Left lung (tissue), 10 donors: ENCODE data around the gene FYB1. TPM values are rescaled to one million over a fixed set of nuclear protein-coding genes. Genes with fewer than 3 reads are reported as not detected.

ENCODE experiments used
- ATAC-seq: fragments of 200-7000 bp; cut with Tn5 transposase; one replicate; pipeline ENCODE4 v1.9.1; 2020; ENCODE audit warnings: moderate library complexity
- DNase-seq, 4 donors: peaks; one replicate each; pipeline ENCODE4 v3.0.0-alpha.2; 2013 to 2020
- H3K27ac ChIP-seq, 2 donors: fragments of 200-600 bp; sonication (generic) in 1 of 2; one replicate each; pipeline versions ENCODE4 v1.5.0 to v1.8.0; 2020 to 2021
- H3K27me3 ChIP-seq, 2 donors: fragments of 200-600 bp; sonication (generic) in 1 of 2; one replicate each; pipeline versions ENCODE4 v1.5.0 to v1.8.0; 2020 to 2021
- H3K36me3 ChIP-seq, 2 donors: fragments of 200-600 bp; sonication (generic) in 1 of 2; one replicate each; pipeline versions ENCODE4 v1.5.0 to v1.8.0; 2020 to 2021
- H3K4me1 ChIP-seq, 2 donors: fragments of 200-600 bp; one replicate each; pipeline ENCODE4 v1.8.0; 2021
- H3K4me3 ChIP-seq, 2 donors: fragments of 200-600 bp; sonication (generic) in 1 of 2; one replicate each; pipeline versions ENCODE4 v1.5.0 to v1.8.0; 2020 to 2021; ENCODE audit warnings: mild to moderate bottlenecking in 1 of 2
- H3K9me3 ChIP-seq, 2 donors: fragments of 200-600 bp; sonication (generic) in 1 of 2; one replicate each; pipeline versions ENCODE4 v1.5.0 to v1.8.0; 2020 to 2021
- intact Hi-C, 2 donors: fragments of 100-400 bp; cut with DNase I; formaldehyde crosslinking; loops; one replicate each; pipeline versions ENCODE4 v1.11.2 to v1.14.2; 2022
- polyA plus RNA-seq, 6 donors: library from polyadenylated mRNA; unstranded; fragments of 120-200 nt; gene quantifications; one replicate each; pipeline ENCODE4 v1.2.1, GENCODE V29; 2013; ENCODE audit not compliant: insufficient read length in 6 of 6
- total RNA-seq, 2 donors: library from RNA; stranded (reverse); fragmentation: NEBNext Ultra II Directional; extraction: Animal tissue kit (Norgen Biotek cat#: 25700); gene quantifications; one replicate each; pipeline ENCODE4 v1.2.1, GENCODE V29; 2021
- TF ChIP-seq, protein P1 (sequence below), 2 donors: fragments of 200-600 bp; sonication (generic) in 1 of 2; IDR thresholded peaks; one replicate each; pipeline versions ENCODE4 v1.5.0 to v1.8.0; 2021; ENCODE audit warnings: antibody characterized with exemption in 2 of 2
- donor health status: DM: no; HTN: yes; CAD: no.
- donor health status: DM: no; HTN: no; CAD: no.

Gene FYB1
- total and polyA plus RNA-seq, 8 donors, result 3.4 to 93.7 (median 4.4) TPM

DNA sequence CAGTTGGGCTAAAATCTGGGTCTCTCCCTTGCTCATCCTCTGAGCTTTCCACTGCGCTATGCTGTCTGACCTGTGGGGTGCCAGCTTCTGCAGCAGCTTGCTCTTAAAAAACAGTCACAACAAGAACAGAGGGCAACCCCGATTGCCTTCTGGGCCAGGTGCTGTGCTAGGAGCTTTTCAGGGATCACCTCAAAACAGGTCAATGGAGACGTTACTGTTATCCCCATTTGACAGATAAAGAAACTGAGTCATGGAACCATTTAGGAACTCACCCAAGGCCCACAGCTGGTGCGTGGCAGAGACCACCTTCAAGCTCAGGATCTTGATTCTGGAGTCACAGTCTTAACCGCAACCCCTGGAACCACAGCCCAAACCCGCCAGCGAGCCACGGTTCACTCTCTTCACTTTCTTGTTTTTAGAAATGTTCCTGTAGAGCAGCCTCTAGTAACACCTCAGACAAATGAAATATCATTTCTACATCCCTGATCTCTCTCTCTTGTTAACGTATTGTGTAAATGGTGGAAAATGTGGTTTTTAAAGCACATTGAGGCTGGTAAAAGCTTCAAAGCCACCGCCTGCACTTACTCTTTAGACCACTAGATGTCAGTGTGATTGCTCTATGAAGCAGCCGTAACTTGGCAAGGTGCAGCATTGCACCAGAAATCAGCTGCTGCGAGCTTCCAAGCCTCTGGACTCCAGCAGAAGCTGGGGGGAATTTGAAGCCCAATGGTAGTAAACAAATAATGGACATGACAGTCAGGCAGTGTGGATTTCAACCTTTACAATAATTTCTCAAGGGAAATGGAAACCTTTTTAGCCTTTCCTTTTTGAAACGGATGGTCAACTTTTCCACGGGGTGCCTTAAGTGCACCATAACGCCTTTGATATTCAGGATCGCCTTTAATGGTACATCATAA lies 1.7 kb downstream of the FYB1 start:
- TF ChIP-seq, protein P1, sequence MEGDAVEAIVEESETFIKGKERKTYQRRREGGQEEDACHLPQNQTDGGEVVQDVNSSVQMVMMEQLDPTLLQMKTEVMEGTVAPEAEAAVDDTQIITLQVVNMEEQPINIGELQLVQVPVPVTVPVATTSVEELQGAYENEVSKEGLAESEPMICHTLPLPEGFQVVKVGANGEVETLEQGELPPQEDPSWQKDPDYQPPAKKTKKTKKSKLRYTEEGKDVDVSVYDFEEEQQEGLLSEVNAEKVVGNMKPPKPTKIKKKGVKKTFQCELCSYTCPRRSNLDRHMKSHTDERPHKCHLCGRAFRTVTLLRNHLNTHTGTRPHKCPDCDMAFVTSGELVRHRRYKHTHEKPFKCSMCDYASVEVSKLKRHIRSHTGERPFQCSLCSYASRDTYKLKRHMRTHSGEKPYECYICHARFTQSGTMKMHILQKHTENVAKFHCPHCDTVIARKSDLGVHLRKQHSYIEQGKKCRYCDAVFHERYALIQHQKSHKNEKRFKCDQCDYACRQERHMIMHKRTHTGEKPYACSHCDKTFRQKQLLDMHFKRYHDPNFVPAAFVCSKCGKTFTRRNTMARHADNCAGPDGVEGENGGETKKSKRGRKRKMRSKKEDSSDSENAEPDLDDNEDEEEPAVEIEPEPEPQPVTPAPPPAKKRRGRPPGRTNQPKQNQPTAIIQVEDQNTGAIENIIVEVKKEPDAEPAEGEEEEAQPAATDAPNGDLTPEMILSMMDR (IDR thresholded peaks at IDR 0.05), result peak; percentile 93 to 98

DNA sequence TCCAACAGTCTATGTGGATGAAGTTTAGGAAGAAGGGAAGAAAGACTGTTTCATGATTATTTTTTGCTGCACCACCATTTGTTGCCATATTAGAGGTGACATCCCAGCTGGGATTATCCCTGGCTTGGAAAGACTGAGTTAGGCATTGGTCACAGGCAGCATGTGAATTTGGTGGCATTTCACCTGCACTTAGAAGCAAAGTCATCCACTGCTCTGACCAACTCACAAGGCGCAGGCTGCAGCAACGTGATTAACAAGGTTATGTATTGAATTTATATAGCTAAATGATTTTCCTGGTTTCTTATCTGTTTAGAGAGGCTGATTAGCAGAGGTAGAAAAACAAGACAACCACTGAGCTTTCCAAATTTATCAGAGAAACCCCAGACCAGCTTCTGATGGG lies 2.7 kb downstream of the FYB1 start:
- Histone ChIP-seq H3K36me3 (no peaks in the 10 kb centered on the region), H3K9me3 (no peaks in the 10 kb centered on the region), H3K27ac (no peak overlapping the region), H3K4me3 (peak overlapping the region in 1 of 2 donors; percentile 53), H3K4me1 (peaks cover 0 to 75% of the 10 kb centered on the region in 2 donors), H3K27me3 (no peaks in the 10 kb centered on the region)
- TF ChIP-seq, protein P1 (IDR thresholded peaks at IDR 0.05), result no peak
- intact Hi-C loops, result loop anchor here in 1 of 2 donors (10.0 kb wide), 1 partner anchor 68 kb away; no protein-coding TSS in a partner anchor
- DNase-seq (no peak), ATAC-seq (no peak)

More for the DNA sequence above, 1.7 kb downstream of the FYB1 start:
- ATAC-seq, result peak; percentile 93
- intact Hi-C loops, result loop anchor here in 1 of 2 donors (10.0 kb wide), 1 partner anchor 67 kb away; no protein-coding TSS in a partner anchor
- peak overlapping the region in 1 of 2 donors; percentile 53 for H3K4me3 ChIP-seq
- H3K4me1 ChIP-seq, result peaks cover 0 to 70% of the 10 kb centered on the region in 2 donors
- H3K27ac ChIP-seq, result peak overlapping the region in 1 of 2 donors; percentile 87
- H3K36me3 ChIP-seq, result no peaks in the 10 kb centered on the region
- peak; percentile 64 to 84 (median 68) for DNase-seq
- no peaks in the 10 kb centered on the region for H3K9me3 ChIP-seq
- no peaks in the 10 kb centered on the region for H3K27me3 ChIP-seq

DNA sequence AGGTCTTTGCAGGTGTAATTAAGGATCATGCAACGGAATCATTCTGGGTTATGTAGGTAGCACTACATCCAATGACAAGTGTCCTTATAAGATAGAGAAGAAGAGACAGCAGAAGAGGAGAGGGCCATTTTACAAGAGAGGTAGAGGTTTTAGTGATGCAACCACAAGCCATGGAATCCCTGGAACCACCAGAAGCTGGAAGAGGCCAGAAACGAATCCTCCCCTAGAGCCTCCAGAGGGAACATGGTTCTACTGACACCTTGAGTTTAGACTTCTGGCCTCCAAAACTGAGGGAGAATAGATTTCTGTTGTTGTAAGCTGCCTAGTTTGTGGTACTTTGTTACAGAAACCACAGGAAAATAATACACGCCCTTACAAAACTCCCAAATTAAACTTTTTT lies 3.5 kb downstream of the FYB1 start:
- intact Hi-C loops, result loop anchor here in 1 of 2 donors (10.0 kb wide), 1 partner anchor 69 kb away; no protein-coding TSS in a partner anchor
- H3K27me3 ChIP-seq, result no peaks in the 10 kb centered on the region

DNA sequence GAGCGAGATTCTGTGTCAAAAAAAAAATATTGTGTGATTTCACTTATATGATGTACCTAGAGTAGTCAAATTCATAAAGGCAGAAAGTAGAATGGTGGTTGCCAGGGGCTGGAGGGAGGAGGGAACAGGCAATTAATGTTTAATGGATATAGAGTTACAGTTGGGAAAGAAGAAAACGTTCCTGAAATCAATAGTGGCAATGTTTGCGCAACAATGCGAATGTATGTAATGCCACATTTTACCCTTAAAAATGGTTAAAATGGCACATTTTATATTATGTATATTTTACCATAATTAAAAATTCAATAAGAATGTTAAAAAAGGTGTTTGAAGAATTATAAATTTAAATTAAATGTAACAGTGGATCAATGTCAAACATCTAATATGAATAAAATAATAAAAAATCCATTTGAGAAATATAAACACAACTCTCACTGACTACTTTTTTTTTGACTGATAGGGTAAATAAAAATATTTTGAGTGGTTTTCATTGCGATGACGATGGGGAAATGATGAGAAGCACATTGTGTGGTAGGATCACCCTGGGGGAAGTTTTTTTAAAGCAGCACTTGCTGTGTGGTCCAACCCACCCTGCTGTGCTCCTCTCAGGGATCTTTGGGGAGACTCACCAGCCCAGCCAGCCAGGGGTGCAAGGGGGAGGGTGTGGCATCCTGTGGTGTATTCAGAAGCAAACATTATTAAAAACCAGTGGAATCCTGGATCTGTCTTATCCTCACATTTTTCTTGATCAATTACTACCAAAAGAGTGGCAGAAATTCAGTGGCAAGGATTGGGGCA lies 4.3 kb downstream of the FYB1 start:
- intact Hi-C loops, result loop anchor here in 1 of 2 donors (10.0 kb wide), 1 partner anchor 70 kb away; no protein-coding TSS in a partner anchor
- H3K9me3 ChIP-seq, result no peaks in the 10 kb centered on the region
- TF ChIP-seq, protein P1 (IDR thresholded peaks at IDR 0.05), result no peak
- DNase-seq (no peak), ATAC-seq (no peak)
- H3K4me3 ChIP-seq, result no peak overlapping the region
- no peaks in the 10 kb centered on the region for H3K27me3 ChIP-seq
- no peaks in the 10 kb centered on the region for H3K36me3 ChIP-seq
- H3K27ac ChIP-seq, result no peak overlapping the region
- peaks cover 0 to 80% of the 10 kb centered on the region in 2 donors for H3K4me1 ChIP-seq

More for the DNA sequence above, 3.5 kb downstream of the FYB1 start:
- Histone ChIP-seq H3K4me1 (peaks cover 0 to 79% of the 10 kb centered on the region in 2 donors), H3K9me3 (no peaks in the 10 kb centered on the region), H3K4me3 (peak overlapping the region in 1 of 2 donors; percentile 53), H3K27ac (no peak overlapping the region), H3K36me3 (no peaks in the 10 kb centered on the region)
- no peak for DNase-seq
- TF ChIP-seq, protein P1 (IDR thresholded peaks at IDR 0.05), result no peak
- no peak for ATAC-seq
